ENCODE data around the gene ATPAF2.

GRCh38 chr17:18045691-18046350 lies 6.9 kb upstream of the ATPAF2 start:
- TF ChIP-seq CTCF (IDR thresholded peaks at IDR 0.05) (no peak), POLR2A (IDR thresholded peaks at IDR 0.05) (no peak)
